Femur (tissue), 1 donor: ENCODE measurements around the gene PRDM15.

Experiments used
- DNase-seq: peaks from one replicate; pipeline ENCODE4 v3.0.0-alpha.2; 2017

The PRDM15 gene

DNA sequence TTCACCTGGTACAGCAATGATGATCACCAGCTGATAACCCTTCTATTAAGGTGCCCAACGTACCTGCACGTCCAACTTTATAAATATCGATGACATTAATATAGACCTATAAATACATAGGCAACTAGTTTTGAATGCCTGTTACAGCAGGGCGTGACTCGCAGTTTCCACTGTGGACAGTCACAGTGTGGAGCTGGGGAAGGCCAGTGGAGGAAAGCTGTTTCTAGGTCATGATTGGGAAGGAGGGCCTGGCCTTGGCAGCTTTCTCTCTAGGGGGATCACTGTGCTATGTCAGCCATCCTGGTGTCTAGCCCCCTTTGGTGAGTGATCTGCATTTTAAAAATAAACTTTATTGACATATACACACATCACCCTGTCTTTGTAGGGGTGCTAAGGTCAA is 4.4 kb upstream of the PRDM15 start:
- DNase-seq: no peak

DNA sequence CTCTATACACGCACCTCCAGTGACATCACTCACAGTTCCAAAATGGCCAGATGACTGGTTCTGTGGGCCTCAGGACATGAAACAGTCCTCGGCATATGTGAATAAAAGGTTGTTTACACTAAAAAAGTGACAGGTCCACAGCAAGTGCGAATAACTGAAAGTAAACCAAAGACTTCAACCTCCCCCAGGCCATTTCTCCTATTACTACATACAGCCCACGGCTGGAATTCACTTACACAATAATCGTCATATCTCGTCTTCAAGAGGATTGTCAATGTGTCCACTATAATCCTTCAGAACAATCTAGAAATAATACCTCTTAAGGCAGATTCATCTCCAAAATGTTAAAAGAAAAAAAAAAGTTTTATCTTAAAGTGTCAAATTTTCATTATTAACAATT is 1.9 kb upstream of the PRDM15 start:
- no peak for DNase-seq

DNA sequence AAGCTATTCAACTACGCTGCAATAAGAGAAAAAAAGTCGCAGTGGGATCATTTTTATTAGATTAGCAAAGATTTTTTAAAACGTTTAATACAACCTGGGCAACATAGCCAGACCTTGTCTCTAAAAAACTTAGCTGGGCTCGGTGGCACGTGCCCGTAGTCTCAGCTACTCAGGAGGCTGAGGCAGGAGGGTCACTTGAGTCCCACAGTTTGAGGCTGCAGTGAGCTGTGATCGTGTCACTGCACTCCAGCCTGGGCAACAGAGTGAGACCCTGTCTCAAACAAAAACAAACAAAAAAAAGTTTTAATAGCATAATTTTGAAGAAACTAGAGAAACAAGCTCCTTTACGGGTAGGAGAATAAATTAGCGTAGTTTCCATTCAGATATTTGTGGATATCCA is 1.0 kb upstream of the PRDM15 start:
- DNase-seq: no peak

DNA sequence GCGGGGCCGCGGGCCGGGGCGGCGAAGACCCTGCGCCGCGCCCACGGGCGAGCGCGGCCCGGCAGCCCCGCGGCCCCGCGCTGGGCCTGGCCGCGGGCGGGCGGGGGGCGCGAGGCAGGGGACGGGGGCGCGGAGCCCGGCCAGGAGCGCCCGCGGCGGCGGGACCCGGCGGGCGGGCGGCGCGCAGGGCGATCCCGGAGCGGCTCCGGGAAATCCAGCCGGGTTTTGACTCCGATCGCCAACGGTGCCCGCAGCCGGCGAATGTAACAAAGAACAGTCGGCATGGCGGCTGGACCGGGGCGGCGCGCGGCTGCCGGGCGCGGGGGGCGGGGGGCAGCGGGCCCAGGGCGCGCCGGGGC is 334 bp downstream of the PRDM15 start:
- peak; percentile 88 for DNase-seq

DNA sequence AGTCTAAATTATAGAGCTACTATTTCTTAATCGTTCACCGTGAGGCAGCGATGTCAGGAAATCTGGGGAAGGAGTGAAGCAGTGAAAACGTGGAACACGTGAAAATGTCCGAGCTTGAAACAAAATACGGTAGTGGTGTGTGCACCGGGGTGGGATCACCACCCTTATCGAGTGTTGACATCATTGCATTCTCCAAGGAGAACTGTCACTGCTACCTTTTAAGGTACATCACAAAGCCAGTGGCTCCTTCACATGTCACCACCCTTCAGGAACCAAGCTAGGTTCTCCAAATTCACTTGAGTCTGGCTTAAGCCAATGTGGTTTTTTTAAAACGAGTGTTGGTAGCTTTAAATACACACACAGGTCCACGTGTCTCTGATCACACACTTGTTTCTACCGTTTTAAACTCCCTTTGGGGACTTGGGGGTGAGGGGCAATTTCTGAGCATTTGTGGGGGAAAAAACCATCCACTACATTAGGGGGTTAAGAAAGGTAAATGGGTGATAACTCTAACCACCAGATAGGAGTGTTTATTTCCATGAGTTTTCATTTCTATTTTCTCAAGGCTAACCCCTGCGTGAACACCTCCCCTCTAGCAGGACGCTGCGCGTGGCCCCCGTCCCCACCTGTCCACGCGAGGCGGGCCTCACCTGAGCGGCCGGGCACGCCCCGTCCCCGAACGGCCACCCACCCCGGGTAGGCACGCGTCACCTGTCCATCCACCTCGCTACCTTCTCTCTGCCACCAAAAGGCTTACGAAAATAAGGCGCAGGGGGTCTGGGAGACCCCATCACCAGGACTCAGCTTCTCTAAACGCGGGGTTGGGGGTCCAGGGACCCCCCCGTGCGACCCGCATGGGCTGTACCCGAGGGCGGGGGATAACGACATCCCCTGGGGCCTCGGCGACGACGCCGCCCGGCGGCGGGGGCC is 978 bp downstream of the PRDM15 start:
- no peak for DNase-seq

DNA sequence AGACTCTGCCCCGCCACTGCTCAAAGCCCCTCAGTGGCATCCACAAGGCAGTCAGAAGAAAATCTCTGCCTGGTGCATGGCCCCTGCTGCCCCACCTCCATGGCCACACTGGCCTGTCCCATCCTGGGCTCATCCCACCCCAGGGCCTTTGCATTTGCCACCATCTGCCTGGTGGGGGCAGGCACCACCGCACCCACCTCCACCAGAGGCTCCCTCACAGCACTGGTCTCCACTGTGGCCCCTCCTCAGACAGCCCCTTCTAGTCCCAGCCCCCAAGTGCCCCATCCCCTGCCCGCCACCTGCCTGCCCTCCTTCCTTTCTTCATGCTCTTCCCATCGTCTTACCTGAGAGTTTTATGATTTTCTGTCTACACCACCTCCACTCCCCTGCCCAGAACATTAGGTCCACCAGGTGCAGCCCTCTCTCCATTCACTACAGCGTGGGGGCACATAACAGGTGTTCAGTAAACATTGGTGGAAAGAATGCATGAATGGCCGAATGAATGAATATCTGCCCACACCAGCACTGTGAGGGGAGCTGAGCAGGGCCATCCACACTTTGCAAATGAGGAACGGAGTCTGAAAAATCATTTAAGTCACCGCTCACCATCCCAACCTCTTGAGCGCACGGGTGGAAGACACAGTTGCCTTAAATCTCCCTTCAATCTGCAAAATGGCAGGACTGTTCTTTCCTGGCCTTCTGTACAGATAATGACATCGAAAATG is 2.1 kb downstream of the PRDM15 start:
- no peak for DNase-seq

DNA sequence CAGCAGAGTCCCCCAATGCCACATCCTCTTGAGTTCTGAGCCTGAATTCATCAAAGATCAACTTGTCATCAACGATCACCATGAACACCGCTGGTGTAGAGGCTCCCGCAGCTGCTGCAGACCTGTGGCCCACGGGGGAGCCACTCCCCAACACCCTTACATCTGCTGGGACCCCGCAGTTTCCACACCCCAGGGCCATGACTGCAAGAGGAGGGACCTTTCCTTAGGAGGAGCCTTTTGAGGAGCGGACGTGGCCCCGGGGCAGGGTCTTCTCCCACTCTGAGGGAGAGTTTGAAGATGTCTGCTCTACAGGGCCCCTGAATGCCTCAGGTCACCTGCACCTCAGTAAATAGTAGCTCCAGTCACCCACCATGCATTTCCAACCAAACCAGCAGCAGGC is 2.7 kb downstream of the PRDM15 start:
- no peak for DNase-seq

DNA sequence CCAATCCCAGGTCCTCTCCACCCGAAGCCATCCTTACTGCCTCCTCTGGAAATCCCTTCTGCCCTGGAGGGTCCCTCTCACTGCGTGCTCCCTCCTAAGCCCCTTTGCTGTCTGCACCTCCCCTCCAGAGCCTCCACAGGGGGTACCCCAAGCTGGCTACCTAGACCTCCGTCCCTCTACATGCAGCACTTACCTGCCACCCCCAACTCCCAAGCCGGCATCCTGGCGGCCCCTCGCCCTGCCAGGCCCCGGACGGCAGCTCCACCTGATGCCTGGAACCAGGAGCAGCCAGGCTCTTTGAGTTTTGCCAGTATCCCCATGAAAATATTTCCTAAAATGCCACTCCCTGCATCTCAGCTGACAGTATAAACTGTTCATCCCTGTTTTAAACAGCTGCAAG is 4.1 kb downstream of the PRDM15 start:
- DNase-seq: no peak

DNA sequence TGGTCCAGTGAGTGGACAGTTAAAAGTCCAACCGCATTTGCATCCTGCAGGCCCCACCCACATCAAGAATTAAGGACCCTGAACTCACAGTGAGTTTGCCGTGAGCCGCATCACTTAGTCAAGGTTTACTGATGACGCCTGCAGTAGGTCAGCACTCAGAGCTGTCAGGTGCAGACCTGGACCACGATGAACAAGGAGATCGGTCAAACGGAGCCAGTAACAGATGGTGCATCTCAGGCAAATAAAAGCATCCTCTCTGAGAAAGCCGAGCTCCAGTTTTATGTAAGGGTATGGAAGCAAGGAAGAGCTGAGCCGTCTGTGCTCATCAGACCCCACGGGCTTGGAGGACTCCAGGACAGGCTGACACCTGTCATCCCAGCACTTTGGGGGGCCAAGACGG is 4.5 kb downstream of the PRDM15 start:
- DNase-seq: no peak

DNA sequence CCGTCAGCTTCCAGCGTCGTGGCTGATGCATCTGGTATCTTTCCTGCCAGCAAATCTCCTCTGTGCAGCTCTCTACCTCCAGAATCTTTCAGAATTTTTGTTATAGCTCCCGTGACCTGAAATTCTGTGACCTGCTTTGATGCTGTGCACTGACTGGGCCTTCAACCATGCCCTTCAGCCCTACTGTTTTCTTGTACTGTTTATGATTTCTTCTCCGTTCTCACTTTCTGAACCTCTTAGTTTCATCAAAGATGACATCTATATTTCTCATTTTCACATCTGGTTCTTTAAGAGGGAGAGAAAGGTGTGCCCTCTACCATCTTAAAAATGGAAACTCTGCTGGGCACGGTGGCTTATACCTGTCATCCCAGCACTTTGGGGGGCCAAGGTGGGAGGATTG is 5.7 kb downstream of the PRDM15 start:
- no peak for DNase-seq

DNA sequence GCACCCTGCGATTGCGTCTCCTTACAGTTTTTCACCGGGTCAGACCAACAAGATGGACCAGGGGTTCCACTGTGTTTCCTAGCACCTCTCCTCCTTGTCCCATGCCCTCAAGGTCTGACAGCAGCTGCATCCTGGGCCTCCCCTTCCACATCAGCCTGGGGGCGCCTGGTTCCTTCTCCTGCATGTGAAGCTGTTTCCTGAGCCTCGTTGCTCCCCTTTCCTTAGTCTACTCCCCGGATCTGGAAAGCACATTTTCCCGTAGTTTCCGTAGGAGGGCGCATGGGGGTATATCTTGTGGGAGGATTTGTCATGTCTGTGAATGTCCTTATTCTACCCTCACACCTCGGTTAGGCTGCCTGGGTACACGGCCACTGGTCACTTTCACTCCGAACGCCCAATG is 6.1 kb downstream of the PRDM15 start:
- DNase-seq: no peak

DNA sequence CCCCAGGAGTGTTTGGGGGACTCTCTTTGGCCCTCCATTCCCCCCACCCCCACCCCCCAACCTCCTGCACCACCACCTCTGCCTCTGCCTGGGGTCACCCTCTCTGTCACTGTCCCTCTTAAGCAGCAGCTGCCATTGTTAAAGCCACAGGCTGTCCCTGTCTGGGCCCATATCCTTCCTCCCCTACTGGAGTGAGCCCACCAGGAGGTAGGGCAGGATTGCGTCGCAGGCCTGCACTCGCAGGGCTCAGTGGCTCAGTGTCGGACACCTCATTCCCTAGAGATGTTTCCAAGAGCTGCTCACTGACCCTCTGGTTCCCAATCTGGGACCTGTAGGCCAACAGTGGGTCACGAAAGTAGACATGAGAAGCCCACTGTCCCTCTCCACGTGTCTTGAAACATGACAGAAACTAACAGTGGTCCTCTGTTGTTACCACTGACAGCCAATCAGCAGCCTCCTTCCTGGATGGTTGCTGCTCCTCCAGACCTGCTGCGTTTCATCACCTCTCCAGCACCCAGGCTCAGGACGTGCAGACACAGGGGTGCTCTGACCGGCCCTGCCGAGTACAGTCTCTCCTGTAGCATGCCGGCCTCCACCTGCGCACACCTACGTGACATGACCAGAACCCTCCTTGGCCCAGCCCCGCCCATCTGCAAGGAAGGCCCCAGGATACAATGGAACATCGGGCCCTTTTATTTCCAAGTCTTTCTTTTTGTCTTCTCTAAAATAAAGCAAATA is 7.7 kb downstream of the PRDM15 start:
- no peak for DNase-seq

DNA sequence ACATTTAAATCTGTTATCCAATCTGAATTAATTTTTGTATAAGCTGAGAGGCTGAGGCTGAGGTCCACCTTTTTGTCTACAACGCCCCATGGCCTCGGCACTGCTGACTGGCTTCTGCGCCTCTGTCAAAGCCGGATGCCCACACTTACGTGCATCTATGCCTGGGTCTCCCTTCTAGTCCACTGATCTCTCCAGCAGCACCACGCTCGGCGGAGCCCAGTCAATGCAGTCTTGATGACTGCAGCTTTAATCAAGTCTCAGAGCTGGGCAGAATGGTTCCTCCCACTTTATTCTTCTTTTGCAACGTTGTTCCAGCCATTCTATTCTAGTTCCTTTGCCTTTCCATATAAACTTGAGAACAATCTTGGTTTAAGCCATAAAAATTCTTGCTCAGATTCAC is 9.4 kb downstream of the PRDM15 start:
- no peak for DNase-seq

DNA sequence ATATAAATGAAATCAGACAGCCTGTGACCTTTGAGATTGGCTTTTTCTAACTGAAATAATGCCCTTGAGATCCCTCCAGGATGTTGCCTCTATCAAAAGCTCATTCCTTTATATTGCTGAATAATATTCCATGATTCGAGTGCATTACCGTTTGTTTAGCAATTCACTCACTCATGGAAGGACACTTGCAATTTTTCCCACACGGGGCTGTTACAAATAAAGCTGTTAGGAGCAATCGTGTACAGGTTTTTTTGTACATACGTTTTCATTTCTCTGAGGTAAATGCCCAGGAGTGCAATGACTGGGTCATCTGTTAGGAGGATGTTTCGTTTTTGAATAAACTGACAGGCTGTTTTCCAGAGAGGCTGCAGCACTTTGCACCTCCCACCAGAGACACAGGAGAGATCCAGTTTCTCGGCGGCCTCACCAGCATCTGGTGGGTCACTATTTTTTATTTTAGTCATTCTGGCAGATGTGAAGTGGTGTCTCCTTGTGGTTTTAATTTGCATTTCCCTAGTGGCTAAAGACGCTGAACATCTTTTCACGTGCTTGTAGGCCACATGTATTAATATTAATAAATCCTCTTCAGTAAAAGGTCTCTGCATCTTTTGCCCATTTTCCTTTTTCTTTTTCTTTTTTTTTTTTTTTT is 11.0 kb downstream of the PRDM15 start:
- peak; percentile 43 for DNase-seq

DNA sequence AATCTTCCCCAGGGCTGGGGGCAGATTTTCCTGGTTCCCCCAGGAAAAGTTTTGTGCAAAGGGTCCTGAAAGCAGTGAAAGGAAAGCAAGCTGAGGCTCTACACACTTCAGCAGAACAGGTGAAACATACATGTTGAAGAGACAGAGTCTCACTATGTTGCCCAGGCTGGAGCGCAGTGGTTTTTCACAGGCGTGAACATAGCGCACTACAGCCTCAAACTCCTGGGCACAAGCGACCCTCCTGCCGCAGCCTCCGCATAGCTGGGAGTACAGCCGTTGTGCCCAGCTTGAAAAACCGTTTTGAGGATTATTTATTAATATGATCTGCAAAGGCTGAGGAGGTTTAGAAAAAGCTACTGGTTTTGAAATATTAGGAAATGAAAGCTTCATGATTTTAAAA is 11.8 kb downstream of the PRDM15 start:
- no peak for DNase-seq

DNA sequence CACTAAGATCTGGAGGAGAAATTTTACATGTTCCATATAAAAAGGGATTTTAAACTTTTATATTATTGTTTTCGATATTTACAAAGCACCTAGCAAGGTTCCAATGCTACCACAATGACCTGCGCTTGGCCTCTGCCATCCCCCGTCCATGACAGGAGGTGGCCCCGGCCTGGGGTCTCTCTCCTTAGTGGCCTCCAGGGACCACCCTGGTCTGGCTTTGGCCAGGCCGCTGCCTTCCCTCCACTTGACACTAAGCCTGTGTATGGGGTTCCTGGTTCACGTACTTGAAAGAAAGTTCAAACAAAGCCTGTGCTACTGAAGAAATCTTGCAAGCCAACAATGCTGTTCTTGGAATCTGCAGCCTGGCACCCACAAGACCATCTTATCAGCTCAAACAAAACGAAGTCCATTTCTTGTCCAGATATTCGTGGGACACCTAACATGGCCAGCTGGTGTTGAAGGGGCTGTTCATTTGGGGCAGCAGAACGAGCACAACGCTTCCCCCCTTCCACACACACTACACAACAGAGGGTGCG is 12.8 kb downstream of the PRDM15 start:
- no peak for DNase-seq

DNA sequence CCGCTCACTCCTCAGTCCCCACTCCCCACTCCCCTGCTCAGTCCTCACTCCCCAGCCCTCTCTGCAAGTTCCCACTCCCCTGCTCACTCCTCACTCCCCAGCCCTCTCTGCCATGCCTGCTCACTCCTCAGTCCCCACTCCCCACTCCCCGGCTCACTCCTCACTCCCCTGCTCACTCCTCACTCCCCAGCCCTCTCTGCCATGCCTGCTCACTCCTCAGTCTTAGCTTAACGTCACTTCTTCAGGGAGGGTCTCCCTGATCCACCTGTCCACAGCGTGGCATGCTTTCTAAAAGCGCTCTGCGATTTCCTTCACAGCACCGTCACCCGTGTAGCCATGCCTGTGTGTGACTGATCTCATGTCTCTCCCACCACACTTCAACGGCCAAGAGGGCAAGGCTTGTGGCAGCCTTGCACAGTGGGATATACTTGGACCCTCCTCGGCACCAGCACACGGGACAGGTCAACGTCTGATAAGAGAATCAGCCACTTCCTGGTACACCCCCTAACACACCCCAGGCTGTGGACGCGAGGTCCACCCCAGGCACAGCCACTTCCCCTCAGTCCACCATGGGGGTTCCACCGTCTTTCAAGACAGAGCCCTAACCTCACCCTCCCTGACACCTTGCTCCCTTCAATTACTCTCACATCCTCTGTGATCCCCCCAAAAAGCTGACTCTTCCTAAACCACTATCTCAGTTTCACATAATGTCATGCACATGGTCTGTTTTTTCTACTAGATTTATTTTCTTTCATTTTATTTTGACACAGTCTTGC is 14.0 kb downstream of the PRDM15 start:
- no peak for DNase-seq

DNA sequence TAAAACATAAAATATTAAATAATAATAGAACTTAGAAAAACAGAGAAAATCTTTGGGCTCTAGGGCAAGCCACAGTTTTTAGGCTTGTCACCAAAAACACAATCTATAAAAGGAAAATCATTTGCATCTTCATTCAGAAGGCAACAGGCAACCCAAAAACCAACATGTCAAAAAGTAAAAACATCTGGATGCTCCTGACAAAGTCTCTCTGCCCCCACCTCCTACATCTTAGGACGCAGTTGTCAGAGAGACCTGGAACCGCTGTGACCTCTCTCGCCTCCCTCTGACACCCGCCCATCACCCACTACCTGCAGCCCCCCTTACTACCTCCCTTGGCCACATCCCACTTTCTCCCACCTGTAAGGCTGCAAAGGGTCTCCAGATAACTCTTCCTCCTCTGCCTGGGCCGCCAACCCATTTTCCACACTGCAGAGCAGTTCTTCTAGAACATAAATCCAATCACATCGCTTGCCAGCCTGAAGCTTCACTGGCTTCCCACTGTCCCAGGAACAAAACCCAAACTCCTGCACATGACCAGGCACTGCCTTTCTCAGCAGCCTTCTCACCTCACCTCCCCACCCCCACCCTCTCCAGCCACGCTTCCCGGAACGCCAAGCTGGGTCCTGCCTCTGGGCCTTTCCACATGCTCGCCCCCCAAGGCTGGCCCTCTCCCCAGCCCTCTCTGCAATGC is 14.7 kb downstream of the PRDM15 start:
- DNase-seq: no peak

DNA sequence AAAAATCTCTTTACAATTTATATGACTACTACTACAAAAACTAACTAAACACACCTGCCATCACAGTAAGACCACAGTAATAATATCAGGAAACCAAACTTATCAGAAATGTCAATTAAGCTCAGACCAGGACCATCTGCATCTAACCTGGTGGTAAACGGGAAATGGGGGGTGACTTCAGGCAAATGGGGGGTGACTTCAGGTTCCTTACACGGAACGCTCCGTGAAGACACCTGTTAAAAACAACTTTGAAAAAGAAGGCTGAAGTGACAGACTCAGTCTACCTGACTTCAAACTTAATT is 15.8 kb downstream of the PRDM15 start:
- no peak for DNase-seq

DNA sequence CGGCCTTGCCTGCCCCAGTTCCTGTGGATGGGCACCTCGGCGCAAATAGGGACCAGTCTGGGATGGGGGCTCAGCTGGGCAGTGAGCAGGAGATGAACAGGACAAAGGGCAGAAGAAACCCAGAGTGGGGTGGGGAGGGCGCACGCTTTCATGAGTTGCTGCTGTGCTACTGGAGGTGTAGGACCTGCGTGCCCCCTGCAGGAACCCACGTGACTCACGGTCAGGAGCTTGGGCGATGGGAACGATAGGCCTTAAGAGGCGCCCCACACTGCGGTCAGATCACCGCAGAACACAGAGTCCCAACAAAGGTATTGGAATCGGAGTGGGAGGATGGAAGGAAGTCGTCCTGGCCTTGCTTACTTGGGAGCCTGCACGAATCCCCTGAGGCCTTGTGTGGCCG is 17.2 kb downstream of the PRDM15 start:
- DNase-seq: no peak

DNA sequence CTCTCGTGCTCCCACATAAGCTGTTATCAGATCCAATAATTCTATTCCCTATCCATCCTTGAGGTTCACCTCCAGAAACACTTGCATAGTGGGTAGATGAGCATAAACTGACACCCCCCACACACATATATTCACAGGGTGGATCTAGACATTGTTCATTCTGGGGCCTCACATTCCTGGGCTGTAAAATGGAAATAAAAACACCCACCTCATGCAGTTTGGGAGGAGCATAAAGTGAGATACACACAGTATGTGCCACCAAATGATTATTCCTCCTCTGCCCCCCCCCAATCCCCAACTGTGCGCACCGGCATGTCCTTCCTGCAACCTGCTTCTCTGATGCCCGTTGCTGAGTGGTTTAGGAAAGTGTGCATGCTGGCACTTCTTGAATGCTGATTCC is 17.9 kb downstream of the PRDM15 start:
- no peak for DNase-seq
